D341Med (cell line): ENCODE measurements around the gene ELOVL4.

Experiments used
- DNase-seq: peaks from one replicate; pipeline ENCODE4 v3.0.0; 2012; ENCODE audit warnings: low spot score

ELOVL4 gene

GRCh38 chr6:79911992-79912391 is 35.4 kb downstream of the ELOVL4 start:
- no peak for DNase-seq

- no peak for DNase-seq
These were observed 37.8 kb downstream of the ELOVL4 start for GRCh38 chr6:79909517-79909916.

GRCh38 chr6:79902046-79902445 is 45.3 kb downstream of the ELOVL4 start:
- DNase-seq, result no peak

GRCh38 chr6:79898076-79898475 is 49.3 kb downstream of the ELOVL4 start:
- DNase-seq, result no peak

DNA sequence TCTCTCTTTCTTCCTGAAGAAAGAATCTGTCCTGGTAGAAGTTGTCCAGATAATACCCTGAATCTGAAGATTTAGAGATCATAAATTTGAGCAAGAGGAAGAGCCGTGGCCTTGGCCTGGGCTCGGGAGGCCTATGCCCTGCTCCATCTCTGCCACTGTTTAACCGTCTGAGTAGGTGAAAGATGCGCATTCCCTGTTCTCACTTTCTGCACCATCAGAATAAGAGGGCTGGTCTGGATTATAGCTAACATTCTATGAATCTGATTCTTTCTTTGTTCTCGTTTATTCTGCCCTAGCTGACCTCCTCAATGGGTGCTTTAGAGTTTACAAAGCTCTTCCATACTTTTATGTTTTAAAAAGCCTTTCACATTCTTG is 51.3 kb downstream of the ELOVL4 start:
- no peak for DNase-seq

- no peak for DNase-seq
These were observed 51.8 kb downstream of the ELOVL4 start for GRCh38 chr6:79895382-79896074.

- DNase-seq, result no peak
These were observed 52.4 kb downstream of the ELOVL4 start for GRCh38 chr6:79894939-79895338.

DNA sequence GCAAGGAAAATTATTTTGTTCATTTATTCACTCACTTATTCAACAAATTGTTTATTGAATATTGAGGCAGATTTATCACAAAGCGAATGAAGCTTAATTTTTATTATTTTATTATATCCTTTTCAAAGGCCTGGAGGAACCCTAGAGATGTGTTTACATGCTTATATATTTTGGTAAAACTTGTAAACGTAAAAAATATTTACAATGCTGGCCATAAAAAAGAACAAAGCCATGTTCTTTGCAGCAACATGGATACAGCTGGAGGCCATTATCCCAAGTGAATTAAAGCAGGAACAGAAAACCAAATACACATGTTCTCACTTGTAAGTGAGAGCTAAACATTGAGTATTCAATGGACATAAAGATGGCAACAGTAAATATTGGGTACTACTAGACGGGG is 58.8 kb downstream of the ELOVL4 start:
- DNase-seq, result no peak

GRCh38 chr6:79878142-79878748 is 69.1 kb downstream of the ELOVL4 start:
- no peak for DNase-seq

DNA sequence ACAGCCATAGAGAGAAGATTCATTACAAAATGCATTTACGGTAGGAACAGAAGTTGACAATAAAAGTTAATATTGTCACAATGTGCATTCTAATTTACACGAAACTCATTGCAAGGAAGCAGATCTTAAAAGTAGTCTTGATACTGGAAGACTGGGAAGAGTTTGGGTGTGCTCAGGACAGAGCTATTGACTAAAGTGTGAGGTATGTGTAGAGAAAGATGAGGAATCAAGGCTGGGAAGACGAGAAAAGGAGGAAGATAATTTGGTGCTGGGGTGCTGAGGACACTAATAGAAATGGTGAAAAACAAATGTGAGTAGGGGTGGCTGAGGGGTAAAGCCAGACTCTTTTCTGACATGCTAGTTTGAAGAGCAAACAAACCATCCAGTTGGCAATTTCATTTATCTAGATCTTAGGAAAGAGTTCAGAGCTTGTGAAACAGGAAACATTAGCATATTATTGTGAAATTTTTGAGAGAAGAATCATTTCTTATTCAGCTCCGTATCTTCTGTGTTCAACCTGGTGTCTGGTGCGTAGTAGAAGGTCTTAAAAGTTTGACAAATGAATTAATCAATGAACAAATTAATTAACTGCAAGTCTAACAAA is 72.7 kb downstream of the ELOVL4 start:
- DNase-seq, result no peak

DNA sequence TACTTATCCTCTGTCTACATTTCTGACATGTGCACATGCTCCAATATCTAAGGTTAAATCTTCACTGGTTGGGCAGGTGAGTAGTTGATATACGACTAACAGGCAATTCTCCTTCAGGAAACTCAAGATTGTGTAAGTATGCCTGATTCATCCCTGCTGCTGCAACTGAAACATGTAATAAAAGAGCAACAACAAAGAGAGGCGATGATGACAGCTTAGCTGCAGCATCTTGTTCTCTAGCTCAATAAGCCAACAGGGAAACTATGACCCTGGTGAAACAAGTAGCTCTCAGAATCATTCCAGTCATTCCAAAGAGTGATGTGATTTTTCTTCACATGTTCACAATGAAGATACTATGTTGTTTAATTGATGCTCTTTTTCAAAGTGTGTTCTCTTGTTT is 74.4 kb downstream of the ELOVL4 start:
- DNase-seq, result no peak

DNA sequence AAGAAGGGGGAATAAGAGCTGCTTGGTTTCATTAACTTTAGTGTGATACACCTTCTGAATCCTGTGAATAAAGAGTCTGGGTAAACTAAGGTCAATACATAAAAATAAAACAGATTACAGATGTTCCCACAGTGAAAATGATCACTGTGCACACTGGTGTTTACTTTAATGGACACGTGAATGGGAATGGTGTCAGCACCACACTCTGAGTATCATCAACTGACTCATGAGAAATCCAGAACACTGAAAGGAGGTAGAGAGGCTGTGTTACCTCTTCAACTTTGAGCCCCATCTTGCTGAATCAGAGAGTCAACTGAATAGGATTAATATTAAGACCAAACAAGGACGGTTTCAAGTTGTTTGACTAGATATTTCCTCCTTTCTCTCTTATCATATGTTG is 75.0 kb downstream of the ELOVL4 start:
- DNase-seq, result no peak

GRCh38 chr6:79869600-79870084 is 77.7 kb downstream of the ELOVL4 start:
- DNase-seq, result peak; percentile 94

DNA sequence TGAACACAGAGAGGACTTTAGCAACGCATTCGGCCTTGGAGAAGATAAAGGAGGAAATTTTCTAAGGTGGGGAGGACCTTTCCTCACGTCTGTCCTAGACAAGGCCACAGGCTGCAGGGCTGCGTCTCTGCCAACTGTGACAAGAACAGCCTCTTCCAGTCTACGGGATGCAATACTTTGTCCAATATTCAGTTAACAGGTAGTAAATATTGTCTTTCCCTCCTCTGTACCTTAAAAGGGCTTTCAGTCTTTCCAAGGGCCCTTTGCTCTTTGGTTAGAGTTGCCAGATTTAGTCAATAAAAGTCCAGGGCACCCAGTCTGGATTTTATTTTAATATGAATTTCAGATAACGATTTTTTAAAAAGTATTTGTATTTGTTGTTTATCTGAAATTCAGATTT is 78.2 kb downstream of the ELOVL4 start:
- DNase-seq, result no peak

DNA sequence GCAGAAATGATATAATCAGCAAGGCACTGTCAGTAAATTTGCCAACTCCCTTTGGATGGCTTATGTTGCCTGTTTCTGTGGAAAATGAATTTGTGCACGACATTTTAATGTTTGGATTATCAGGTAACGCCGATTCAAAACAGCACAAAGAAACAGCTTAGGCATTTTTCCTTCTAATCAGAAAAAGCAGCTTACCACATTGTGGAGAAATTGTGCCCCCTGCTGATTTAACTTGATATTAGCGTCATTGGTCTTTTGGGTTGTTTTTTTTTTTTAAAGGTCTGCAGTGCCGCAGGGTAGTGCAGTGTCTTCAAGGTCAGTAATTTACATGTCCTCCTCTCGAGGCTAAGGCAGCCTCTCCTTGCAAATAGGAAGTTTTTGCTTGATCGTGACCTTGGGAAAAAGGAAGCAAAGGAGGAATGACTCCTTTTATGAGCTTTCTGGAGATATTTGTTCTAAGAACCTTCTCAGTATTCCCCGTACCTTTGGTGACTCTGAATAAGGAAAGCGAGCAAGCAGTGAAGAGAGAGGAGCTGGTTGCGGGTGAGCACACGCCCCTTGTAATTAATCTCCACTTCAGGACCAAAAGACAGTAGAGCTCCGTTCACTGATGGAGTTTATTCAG is 79.1 kb downstream of the ELOVL4 start:
- DNase-seq, result peak; percentile 63
